Non-pigmented ciliary epithelial cell (primary cell): Measurements from ENCODE around the gene DNLZ.
"Not testable (repeated sequence)": the region's sequence is repeated elsewhere in the genome, so short reads cannot be mapped to it uniquely, and the experiment has no call there.

Experiments
- DNase-seq: peaks from one replicate; pipeline ENCODE4 v3.0.0-alpha.2; 2010; ENCODE audit warnings: low read depth

Gene DNLZ

GRCh38 chr9:136363106-136363948 is at the start of gene DNLZ:
Gene DNLZ, minus strand, starts transcription at chr9:136363744. Its CDS starts 30 bp downstream, at chr9:136363714.
- peak; percentile 75 for DNase-seq

- no peak for DNase-seq
These were observed 49.4 kb upstream of the DNLZ start for GRCh38 chr9:136412962-136413361.

GRCh38 chr9:136411378-136411777 is 47.8 kb upstream of the DNLZ start:
- DNase-seq: no peak

- DNase-seq: peak; percentile 32
These were observed 47.1 kb upstream of the DNLZ start, which contains the start of the genes ENTR1 and PMPCA for GRCh38 chr9:136410500-136411287. Gene ENTR1, minus strand, starts transcription at chr9:136410614. Its CDS starts 217 bp downstream, at chr9:136410397. Gene PMPCA, plus strand, starts transcription at chr9:136410658. Its CDS starts 11 bp downstream, at chr9:136410669.

- no peak for DNase-seq
These were observed 46.3 kb upstream of the DNLZ start for GRCh38 chr9:136409557-136410455.

GRCh38 chr9:136407911-136408310 is 44.4 kb upstream of the DNLZ start:
- no peak for DNase-seq

GRCh38 chr9:136407061-136407460 is 43.5 kb upstream of the DNLZ start:
- not testable (repeated sequence) for DNase-seq

GRCh38 chr9:136405904-136406303 is 42.4 kb upstream of the DNLZ start:
- DNase-seq: not testable (repeated sequence)

GRCh38 chr9:136405481-136405880 is 41.9 kb upstream of the DNLZ start:
- DNase-seq: no peak

- no peak for DNase-seq
These were observed 41.2 kb upstream of the DNLZ start for GRCh38 chr9:136404801-136405136.

- no peak for DNase-seq
These were observed 40.6 kb upstream of the DNLZ start for GRCh38 chr9:136403915-136404800.

GRCh38 chr9:136403538-136403914 is 40.0 kb upstream of the DNLZ start:
- DNase-seq: no peak

- no peak for DNase-seq
These were observed 38.5 kb upstream of the DNLZ start for GRCh38 chr9:136402067-136402466.

- DNase-seq: no peak
These were observed 37.8 kb upstream of the DNLZ start for GRCh38 chr9:136401173-136401922.

- peak; percentile 8 for DNase-seq
These were observed 36.7 kb upstream of the DNLZ start, which contains the start of gene SNAPC4 for GRCh38 chr9:136400038-136400834. Gene SNAPC4, minus strand, starts transcription at chr9:136400170. Its CDS starts 1,742 bp downstream, at chr9:136398428.

GRCh38 chr9:136399176-136400037 is 35.9 kb upstream of the DNLZ start:
- DNase-seq: no peak

GRCh38 chr9:136398286-136398685 is 34.7 kb upstream of the DNLZ start:
- DNase-seq: no peak

GRCh38 chr9:136397643-136398042 is 34.1 kb upstream of the DNLZ start:
- DNase-seq: no peak
